ENCODE results near the gene GPSM3.
"Not testable (repeated sequence)": the region's sequence is repeated elsewhere in the genome, so short reads cannot be mapped to it uniquely, and the experiment has no call there.

GPSM3 gene

DNA sequence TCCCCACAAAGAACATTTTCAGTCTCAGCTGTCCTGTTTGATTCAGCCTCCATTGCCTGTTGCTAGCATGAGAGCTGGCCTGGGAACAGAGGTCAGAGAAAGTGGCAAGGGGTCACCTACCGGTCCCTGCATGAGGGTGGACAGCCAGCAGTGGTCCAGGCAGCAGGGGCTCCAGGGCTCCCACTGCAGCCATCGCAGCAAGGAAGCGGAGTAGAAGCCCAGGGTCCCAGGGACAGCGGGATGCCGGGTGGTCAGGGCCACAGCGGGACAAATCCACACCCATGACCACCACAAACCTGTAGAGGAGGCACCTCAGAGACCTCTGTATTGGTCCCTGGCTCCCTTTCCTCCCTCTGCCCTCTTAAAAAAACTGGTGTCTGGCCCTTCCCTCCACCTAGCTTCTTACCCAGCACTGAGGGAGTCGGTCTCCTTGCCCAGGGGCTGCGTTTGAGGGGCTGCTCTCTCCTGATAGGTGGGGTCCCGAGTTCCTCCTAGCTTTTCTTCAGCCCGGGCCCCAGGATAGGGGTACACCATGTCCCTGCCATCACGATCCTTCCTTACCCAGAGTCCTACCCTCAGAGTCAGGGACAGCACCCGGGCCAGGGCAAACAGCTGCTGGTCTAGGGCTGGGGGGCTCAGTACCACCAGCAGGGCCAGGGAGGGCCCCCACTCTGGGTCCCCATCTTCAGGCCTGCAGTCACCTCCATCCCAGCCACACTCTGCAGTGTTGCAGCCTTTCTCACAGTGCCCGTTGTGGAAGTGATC is 8.4 kb upstream of the GPSM3 start:
- DNase-seq, result no peak

- no peak for DNase-seq
These were observed 6.4 kb upstream of the GPSM3 start for GRCh38 chr6:32198866-32199265.

GRCh38 chr6:32198345-32198696 is 5.9 kb upstream of the GPSM3 start:
- DNase-seq, result no peak

DNA sequence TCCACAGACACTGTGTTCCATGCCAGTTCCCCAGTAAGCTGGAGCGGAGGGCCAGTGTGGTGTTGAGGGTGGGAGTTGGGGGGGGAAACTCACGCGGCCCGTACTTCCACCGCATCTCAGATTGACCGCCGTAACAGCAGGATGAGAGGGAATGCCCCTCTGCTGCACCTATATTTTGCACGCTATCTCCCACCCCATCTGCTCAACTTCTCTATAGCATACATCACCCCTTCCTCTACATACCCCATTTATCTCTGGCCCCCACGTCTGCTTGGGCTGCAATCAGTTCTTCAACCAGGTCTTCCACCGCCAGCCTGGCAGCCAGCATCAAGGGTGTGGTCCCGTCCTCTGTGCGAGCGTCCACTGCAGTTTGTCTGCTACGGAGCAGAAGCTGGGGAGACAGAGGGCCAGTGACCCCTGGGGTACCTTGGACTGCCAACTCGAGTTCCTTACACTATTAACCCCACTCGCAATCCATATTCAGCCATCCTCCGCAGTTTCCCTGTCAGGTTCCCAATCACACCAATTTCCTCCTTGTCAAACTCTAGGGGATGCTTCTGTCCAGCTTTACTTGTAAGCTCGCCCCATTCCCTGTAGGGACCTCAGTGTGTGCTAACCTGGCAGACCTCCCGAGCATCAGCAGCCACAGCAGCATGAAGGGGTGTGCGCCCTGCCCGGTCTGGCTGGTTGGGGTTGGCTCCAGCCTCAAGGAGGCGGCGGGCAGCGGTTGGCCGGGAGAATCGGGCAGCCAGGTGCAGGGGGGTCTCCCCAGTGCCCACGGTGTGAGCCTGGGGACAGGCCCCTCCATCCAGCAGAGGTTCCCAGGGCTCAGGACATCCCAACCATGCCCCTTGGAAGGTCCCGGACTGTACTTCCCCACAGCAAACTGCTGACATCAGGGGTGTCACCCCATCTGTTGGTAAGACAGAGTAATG is 4.5 kb upstream of the GPSM3 start:
- DNase-seq, result no peak

GRCh38 chr6:32195902-32196681 is 3.6 kb upstream of the GPSM3 start:
- DNase-seq, result no peak

- DNase-seq, result peak; percentile 97
These were observed 3.1 kb upstream of the GPSM3 start for GRCh38 chr6:32195652-32195901.

DNA sequence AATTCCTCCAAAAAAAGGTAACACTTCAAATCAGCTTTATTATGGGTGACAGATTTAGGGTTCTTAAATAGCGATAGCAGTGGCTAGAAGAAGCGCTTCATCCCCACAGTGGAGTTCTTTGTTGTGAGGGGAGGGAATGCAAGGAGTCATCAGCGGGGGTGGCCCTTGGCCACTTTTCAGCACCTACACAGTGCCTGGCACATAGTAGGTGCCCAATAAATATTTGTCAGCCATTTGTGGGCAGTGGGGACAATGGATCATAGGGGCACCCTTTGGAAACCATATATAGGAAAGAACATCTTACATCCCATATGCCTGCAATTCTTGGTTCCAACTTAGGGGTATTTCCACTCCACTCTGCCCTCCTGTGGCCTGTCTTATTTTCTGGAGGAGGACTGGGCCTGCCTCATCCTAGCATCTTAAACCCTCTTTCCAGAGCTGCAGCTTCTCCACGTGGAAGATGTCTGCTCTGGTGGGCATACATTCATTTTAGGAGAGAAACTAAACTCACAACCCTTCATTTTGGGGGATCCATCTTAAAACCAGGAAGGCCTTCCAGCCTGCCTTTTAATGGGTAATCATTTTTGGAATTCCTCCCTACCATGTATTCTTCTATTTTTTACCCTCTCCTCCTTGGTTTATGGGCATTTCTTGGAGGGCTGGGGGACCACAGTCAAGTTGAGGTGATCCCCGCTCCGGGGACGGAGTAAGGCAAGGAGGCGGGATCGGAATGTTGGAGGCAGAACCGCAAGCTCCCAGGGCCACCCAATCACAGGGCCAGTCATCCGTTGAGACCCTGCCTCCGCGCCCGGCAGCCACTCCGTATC is 2.6 kb upstream of the GPSM3 start:
- DNase-seq, result peak; percentile 34

GRCh38 chr6:32194388-32194787 is 1.9 kb upstream of the GPSM3 start:
- DNase-seq, result no peak

GRCh38 chr6:32193096-32193495 is 653 bp upstream of the GPSM3 start:
- DNase-seq, result not testable (repeated sequence)

- DNase-seq, result no peak
These were observed 491 bp downstream of the GPSM3 start for GRCh38 chr6:32191696-32192607.

- DNase-seq, result no peak
These were observed 1.3 kb downstream of the GPSM3 start for GRCh38 chr6:32190911-32191677.

- peak; percentile 68 for DNase-seq
These were observed 2.2 kb downstream of the GPSM3 start, which contains the start of gene PBX2 for GRCh38 chr6:32190054-32190851. PBX2 (minus strand) TSS chr6:32190202; CDS start chr6:32189915, 287 bp downstream.

DNA sequence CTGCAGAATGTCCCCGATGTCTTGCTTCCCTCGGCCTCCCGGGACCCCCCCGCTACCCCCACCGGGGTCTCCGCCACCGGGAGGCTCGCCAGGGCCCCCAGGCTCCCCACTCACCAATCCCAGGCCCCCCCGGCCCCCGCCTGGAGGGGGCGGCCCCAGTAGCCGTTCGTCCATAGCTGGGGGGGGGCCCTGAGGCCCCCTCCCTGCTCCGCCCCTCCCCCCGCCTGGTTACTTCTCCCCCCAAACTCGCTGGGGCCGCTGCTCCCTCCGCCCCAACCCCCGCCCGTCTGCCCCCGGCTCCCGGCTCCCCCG is 2.7 kb downstream of the GPSM3 start:
- DNase-seq, result no peak

- DNase-seq, result no peak
These were observed 3.2 kb downstream of the GPSM3 start for GRCh38 chr6:32189069-32189741.

- no peak for DNase-seq
These were observed 3.9 kb downstream of the GPSM3 start for GRCh38 chr6:32188381-32189068.

GRCh38 chr6:32187725-32188380 is 4.6 kb downstream of the GPSM3 start:
- not testable (repeated sequence) for DNase-seq

DNA sequence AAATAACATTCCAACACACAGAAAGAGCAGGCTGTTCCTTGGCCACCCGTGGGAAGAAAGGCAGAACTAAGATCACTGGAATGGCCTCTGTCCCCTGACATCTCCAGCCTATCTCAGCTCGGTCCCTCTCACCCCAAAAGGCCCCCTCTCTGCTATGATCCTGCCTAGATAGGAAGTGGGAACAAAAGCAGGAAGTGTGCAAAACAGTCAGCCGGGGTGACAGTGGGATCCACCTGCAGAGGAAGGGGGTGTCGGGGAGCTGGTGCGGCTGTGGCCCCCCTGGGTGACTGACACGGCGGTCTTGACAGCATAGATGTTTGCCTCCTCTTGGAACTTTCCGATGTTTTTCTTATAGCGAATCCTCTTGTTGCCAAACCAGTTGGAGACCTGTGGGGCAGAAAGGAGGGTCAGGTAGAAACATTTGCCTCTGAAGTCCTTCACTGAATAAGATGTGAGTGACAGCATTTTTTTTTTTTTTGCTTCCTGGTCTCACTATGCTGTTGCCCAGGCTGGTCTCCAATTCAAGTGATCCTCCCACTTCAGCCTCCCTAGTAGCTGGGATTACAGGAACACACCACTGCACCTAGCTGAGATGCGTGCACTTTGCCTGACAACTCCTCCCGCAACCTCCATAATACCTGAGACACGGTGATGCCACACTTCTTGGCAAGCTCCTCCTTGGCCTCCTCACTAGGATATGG is 5.3 kb downstream of the GPSM3 start:
- no peak for DNase-seq

All from DMS 273 treated with DMSO at 0.1 percent for 48 hours (cell line).